Stimulated activated CD4-positive, alpha-beta T cell treated with anti-CD3 and anti-CD28 coated beads, Interleukin-15, amount 100 ng/mL, for 1 hour (primary cell): ENCODE data around the gene SLC2A4RG.

ENCODE experiments used
- DNase-seq, 2 donors: peaks; one replicate each; pipeline ENCODE4 v3.0.0-alpha.2; 2020; ENCODE audit warnings: low read depth in 1 of 2, low spot score in 1 of 2

SLC2A4RG gene

GRCh38 chr20:63699466-63700198 lies 39.9 kb upstream of the SLC2A4RG start:
- no peak for DNase-seq

GRCh38 chr20:63700199-63701050 lies 39.2 kb upstream of the SLC2A4RG start:
- no peak for DNase-seq

GRCh38 chr20:63701051-63701328 lies 38.6 kb upstream of the SLC2A4RG start:
- DNase-seq: no peak

DNA sequence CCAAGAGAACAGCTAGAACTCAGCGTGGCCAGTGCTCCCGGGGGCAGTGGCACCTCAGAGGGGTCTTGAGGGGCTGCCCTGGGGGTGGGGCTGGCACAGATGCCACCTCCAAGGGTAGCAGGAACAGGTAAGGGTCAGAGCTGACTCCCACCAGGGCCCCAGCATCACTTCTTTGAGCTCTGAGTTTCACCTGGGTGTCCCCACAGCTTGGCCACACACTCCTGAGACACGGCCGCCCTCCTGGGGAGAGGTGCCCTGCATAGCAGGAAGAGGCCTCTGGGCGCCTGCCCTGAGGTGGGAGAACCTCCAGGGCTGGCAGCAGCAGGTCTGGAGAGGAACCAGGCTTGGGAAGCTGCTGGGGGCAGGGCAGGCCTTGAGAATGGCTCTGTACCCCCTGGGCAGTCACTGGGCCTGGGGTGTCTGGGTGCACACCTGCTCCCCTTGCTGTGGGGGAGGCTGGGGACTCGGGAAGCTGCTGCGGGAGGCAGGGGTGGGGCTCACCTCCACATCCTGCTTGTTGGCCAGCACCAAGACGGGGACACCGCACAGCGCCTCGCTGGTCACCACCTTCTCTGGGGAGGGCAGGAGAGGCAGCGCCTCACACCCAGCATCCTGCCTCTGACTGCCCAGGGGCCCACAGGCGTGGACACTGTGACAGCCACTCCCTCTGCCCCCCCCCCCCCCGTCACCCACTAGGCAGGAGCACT lies 38.1 kb upstream of the SLC2A4RG start:
- DNase-seq: no peak

DNA sequence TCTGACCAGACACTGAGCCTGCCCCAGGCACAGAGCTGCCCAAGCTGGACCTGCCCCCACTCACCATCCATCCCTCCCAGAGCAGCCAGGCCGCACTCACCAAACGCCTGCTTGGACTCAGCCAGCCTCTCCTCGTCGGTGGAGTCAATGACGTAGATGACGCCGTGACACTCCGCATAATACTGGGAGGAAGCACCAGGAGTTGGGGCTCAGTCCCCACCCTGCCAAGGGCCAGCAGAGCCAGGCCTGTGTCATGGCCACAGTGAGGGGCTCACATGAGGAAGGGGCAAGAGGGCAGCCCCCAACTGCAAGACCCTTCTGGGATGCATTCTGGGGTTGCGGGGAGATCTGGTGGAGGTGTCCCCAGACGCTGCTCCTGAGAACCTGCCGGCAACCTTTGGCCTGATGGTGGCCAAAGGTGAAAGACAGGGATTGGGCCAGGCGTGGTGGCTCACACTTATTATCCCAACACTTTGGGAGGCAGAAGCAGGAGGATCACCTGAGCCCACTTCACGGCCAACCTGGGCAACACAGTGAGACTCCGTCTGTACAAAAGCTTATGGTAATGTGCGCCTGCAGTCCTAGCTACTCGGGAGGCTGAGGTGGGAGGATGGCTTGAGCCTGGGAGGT lies 37.4 kb upstream of the SLC2A4RG start:
- DNase-seq: no peak

- no peak for DNase-seq
Observed at GRCh38 chr20:63702751-63703470, 36.7 kb upstream of the SLC2A4RG start.

GRCh38 chr20:63703471-63703975 lies 36.1 kb upstream of the SLC2A4RG start:
- no peak for DNase-seq

GRCh38 chr20:63703976-63704748 lies 35.4 kb upstream of the SLC2A4RG start:
- DNase-seq: no peak

- no peak for DNase-seq
Observed at GRCh38 chr20:63704749-63705117, 34.8 kb upstream of the SLC2A4RG start.

DNA sequence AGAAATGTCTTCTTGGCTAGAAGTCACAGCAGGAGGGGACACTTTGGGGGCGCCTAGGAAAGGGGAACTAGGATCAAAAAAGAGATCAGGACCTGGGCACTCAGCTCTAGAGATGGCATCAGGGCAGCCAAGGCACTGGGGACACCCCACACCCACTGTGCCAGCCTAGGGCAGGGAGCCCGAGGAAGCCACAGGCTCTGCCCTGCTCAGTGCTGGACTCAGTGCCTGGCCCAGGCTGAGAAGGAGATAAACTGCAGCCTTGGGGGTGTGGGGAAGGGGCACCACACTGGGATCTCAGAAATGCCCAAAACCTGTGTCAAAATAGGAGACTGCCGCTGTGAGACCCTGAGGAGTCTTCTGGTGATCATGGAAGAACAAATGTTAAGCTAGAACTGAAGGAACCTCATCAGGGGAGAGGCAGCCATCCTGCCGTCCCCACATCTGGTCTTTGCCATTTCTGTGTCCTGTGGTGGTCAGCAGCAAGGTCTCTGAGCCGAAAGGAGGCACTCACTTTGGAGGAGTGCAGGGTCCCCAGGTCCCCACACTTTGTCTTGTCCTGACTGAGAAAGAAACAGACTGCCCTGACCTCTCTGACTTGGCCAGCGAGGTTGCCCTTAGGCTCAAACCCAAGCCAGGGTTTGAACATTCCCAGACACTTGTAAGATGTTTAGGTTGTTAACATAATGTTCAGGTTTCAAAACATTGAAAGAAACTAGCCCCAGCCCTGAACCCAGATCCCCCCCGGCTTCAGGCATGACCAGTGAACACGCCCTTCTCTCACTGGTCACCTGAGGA lies 34.1 kb upstream of the SLC2A4RG start:
- DNase-seq: no peak

- no peak for DNase-seq
Observed at GRCh38 chr20:63706027-63706695, 33.4 kb upstream of the SLC2A4RG start.

- DNase-seq: peak; percentile 33 to 52
Observed at GRCh38 chr20:63706852-63707557, 32.6 kb upstream of the SLC2A4RG start.

- DNase-seq: peak; percentile 79 to 87
Observed at GRCh38 chr20:63707558-63708300, 31.8 kb upstream of the SLC2A4RG start, which contains the start of the genes ARFRP1 and ZGPAT. TSS of gene ARFRP1 (minus strand) at chr20:63707976. CDS start at chr20:63707091, 885 bp downstream. TSS of gene ZGPAT (plus strand) at chr20:63708039. CDS start at chr20:63708581, 542 bp downstream.

- DNase-seq: no peak
Observed at GRCh38 chr20:63708301-63709148, 31.1 kb upstream of the SLC2A4RG start.

- DNase-seq: no peak
Observed at GRCh38 chr20:63709149-63709527, 30.4 kb upstream of the SLC2A4RG start.

DNA sequence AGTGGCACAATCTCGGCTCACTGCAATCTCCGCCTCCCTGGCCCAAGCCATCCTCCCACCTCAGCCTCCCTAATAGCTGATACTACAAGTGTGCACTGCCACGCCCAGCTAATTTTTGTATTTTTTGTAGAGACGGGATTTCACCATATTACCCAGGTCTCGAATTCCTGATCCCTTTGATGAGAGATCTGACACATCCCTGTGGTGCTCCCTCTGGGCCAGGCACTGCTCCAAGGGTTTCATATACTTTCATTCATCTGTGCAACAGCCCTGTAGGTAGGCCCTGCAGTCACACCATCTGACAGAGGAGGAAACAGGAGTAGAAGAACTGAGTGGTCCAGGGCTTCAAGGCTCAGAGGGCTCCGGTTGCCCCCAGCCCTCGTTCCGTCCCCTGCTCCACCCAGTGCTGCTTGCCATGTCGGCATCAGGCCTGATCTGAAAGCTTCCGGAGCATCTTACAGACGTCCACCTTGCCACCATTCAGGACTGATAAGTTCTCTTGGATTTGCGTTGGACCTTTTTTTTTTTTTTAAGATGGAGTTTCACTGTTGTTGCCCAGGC lies 28.4 kb upstream of the SLC2A4RG start:
- DNase-seq: no peak
